ENCODE data around the gene FOLR3.

FOLR3 gene

DNA sequence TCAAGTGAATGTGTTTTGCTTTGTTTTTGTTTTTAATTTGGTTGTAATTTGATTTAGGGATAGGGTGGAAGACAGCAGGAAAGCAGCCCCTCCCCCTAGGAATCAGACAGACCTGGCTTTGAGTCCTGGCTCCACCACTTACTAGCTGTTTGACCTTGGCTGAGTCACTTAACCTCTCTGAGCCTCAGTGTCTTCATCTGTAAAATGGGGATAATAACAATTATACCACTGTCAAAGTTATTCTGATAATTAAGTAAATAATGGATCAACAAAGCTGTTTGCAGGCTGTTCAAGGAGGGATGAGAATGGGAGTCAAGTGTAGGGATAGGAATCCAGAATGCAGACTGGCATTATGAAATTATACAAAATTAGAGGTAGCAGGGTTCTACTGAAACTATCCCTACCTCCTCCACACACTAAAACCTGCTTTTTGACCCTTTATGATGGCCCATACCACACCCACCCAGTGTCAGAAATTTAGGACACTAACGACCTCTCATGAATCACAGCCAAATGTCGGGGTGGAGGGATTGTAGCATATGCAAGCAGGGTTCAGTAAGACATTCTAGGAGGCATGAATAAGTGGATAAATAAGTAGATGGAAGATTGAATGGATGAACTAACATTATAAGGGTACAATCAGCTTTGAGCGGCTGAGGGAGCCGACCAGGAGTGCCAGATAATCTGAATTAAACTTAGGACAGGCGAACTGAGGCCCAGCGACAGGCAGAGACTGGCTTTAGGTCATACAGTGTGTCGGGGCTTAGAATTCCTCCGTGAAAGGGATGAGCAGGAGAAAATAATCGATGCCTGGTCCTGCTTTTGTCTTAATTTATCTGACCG, 24.0 kb upstream of the FOLR3 start:
- Histone ChIP-seq H3K27me3 (ENCODE audit: control insufficient read depth, insufficient read depth, low read length) (no peaks in the 10 kb centered on the region), H3K36me3 (ENCODE audit: insufficient read depth, low read length) (no peaks in the 10 kb centered on the region), H3K4me3 (ENCODE audit: low read length) (peak overlapping the region; percentile 69), H3K9me3 (replicated peaks; ENCODE audit: low read length) (no peaks in the 10 kb centered on the region), H3K4me1 (ENCODE audit: control insufficient read depth, insufficient read depth, low read length) (peaks cover 18% of the 10 kb centered on the region), H3K9ac (ENCODE audit: low read depth, low read length) (peak overlapping the region; percentile 93), H3K4me2 (ENCODE audit: low read length) (peak overlapping the region; percentile 84)

DNA sequence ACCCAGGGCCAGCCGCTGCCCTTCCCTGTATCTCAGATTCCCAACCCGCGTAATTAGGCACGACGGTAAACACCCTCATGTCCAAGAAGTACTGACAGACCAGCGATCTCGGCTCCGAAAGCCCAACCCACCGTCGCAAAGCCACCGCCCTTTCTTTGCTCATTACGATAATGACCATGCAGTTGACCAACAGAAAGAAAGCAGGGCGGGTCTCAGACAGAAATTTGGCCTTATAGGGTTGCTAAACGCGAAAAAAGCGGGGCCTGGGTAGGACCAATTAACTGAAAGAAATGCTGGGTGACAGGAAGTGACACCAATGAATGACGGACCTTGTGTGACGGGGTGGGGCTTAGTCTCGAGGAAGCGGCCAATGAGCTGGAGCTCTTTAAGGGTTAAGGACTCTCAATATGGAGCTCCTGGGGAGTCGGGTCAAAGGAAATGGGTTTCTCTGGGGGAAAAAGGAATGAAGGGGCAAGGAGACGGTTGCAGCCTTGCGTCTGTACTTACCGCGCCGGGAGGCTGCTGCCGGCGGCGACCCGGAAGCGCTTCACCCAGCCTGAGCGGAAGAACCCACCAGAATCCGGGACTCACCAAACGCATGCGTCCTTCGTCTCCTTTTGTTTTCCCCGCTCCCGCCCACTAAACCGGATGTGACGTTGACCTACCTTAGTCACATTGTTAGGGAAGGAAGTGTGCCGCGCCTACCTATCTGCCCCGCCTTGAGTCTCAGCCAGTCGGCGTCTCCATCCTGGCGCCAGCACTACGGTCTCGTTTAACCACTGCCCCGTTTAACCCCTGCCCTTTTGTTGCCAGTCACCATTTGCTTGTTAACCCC, 23.2 kb upstream of the FOLR3 start, which contains the start of gene ANAPC15:
TSS of gene ANAPC15 (minus strand) at position 553 of the 835 bp plus-strand sequence. CDS start 1,419 bp downstream, outside the sequence.
- H3K4me1 ChIP-seq (ENCODE audit: control insufficient read depth, insufficient read depth, low read length), result peaks cover 18% of the 10 kb centered on the region
- peak within 1 kb of the TSS; percentile 77 for H3K4me3 ChIP-seq (ENCODE audit: low read length)
- peak within 1 kb of the TSS; percentile 84 for H3K4me2 ChIP-seq (ENCODE audit: low read length)
- H3K9ac ChIP-seq (ENCODE audit: low read depth, low read length), result peak within 1 kb of the TSS; percentile 93
- no peaks in the 10 kb centered on the region for H3K27me3 ChIP-seq (ENCODE audit: control insufficient read depth, insufficient read depth, low read length)
- H3K9me3 ChIP-seq (replicated peaks; ENCODE audit: low read length), result no peaks in the 10 kb centered on the region
- no peaks in the 10 kb centered on the region for H3K36me3 ChIP-seq (ENCODE audit: insufficient read depth, low read length)

DNA sequence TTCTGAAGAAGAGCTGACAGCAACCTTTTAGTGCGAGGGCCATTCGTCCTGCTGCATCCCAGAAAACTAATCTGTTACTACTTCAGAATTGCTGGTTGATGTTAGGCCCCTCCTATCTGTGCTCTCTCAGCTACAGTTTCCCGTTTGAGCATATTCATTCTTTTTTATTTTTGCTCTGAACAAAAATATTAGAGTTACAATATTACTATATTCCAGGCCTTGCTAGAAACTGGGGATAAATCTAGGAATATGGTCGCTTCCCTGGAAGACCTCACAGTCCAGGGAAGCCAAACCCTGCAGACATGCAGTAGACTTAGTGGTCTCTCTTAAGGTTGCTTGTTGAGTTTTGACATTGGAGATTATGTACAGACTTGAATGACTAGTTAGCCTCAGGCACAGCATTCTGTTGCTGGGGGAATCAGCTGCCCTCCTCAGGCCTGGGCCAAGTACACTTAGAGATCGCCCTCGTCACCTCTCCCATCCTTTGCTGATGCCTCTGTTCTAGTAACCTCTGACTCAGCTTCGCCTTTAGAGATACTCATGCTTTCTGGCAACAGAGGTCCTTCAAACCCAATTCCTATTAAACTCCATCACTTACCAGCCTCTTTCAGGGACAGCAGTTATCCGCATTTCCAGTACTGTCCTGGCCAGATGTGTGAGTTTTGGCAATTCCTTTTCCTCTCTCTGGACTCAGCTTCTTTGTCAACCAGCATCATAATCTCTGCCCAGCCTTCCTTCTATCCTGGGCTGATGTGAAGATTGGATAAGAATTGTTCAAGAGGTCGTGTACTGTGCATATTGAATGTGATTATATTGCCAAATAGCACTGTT, 22.3 kb upstream of the FOLR3 start:
- Histone ChIP-seq H3K9me3 (replicated peaks; ENCODE audit: low read length) (no peaks in the 10 kb centered on the region), H3K36me3 (ENCODE audit: insufficient read depth, low read length) (no peaks in the 10 kb centered on the region), H3K4me1 (ENCODE audit: control insufficient read depth, insufficient read depth, low read length) (peaks cover 18% of the 10 kb centered on the region), H3K27me3 (ENCODE audit: control insufficient read depth, insufficient read depth, low read length) (no peaks in the 10 kb centered on the region), H3K4me3 (ENCODE audit: low read length) (peak overlapping the region; percentile 77), H3K9ac (ENCODE audit: low read depth, low read length) (peak overlapping the region; percentile 93), H3K4me2 (ENCODE audit: low read length) (peak overlapping the region; percentile 81)

DNA sequence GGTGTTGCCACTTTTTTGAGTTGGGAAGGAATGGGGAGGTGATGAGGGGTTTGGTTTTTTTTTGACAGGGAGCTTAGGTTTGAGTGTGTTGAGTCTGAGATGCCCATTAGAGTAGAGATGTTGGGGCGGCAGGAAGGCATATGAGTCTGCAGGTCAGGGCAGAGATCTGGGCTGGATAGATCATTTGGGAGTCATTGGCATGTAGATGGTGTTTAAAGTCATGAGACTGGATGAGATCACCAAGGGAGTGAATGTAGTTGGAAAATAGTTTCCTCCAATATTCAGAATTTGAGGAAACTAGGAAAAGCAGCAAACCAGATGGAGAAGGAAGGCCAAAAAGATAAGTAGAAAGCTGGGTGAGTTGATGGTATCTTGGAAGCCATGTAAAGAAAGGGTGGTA, 21.0 kb upstream of the FOLR3 start:
- H3K9me3 ChIP-seq (replicated peaks; ENCODE audit: low read length), result no peaks in the 10 kb centered on the region
- H3K4me3 ChIP-seq (ENCODE audit: low read length), result no peak overlapping the region
- no peak overlapping the region for H3K9ac ChIP-seq (ENCODE audit: low read depth, low read length)
- no peaks in the 10 kb centered on the region for H3K27me3 ChIP-seq (ENCODE audit: control insufficient read depth, insufficient read depth, low read length)
- no peak overlapping the region for H3K4me2 ChIP-seq (ENCODE audit: low read length)
- H3K36me3 ChIP-seq (ENCODE audit: insufficient read depth, low read length), result no peaks in the 10 kb centered on the region
- peaks cover 18% of the 10 kb centered on the region for H3K4me1 ChIP-seq (ENCODE audit: control insufficient read depth, insufficient read depth, low read length)

DNA sequence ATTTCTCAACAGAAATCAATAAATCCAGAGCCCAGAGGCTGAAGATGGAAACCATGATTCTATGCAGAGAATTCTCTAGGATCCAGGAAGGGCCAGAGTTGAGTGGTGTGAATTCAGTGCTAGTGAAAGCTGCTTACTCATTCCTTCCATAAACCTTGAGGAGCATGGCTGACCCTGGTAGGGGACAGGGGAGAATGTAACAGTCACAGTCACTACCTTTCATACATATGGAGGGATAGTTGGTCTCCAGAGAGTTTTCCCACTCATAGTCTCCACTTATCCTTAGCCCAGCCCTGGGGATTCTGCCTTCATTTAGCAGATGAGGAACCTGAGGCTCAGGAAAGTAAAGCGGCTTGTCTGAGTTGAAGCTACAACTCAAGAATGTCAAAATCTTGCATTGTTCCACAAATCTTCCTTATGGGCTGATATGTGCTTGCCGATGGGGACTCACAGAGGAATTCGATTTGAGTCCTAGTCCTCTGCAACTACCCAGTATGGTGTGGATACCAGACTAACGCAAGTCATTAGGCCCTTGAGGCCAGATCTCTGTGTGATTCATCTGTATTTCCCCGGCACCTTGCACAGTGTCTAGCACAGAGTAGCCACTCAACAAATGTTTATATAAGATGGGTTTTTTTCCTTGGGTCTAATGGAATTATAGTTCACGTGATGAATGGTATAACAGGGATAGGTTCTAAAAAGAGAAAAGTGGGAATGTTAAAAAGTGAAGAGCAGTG, 19.3 kb upstream of the FOLR3 start:
- H3K9me3 ChIP-seq (replicated peaks; ENCODE audit: low read length), result no peaks in the 10 kb centered on the region
- H3K4me2 ChIP-seq (ENCODE audit: low read length), result no peak overlapping the region
- H3K36me3 ChIP-seq (ENCODE audit: insufficient read depth, low read length), result no peaks in the 10 kb centered on the region
- H3K4me1 ChIP-seq (ENCODE audit: control insufficient read depth, insufficient read depth, low read length), result peaks cover 18% of the 10 kb centered on the region
- H3K9ac ChIP-seq (ENCODE audit: low read depth, low read length), result no peak overlapping the region
- no peak overlapping the region for H3K4me3 ChIP-seq (ENCODE audit: low read length)
- H3K27me3 ChIP-seq (ENCODE audit: control insufficient read depth, insufficient read depth, low read length), result no peaks in the 10 kb centered on the region

DNA sequence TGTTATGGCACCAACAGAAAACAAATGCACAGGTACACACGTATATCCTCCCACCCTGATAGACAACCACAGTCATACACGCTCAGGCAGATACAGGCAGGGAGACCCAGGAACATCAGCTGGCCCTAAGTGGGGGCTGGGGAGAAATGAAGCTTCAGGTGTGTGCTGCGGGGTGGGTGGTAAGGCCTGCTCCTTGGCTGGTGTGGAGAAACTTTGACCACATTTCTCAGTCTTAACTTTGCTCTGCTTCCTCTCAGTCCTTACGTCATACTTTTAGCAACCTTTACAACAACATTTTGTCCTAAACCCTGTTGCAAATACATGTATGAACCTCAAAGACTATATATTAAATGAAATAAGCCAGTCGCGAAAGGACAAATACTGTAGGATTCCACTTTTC, 16.3 kb upstream of the FOLR3 start:
- H3K4me2 ChIP-seq (ENCODE audit: low read length), result no peak overlapping the region

DNA sequence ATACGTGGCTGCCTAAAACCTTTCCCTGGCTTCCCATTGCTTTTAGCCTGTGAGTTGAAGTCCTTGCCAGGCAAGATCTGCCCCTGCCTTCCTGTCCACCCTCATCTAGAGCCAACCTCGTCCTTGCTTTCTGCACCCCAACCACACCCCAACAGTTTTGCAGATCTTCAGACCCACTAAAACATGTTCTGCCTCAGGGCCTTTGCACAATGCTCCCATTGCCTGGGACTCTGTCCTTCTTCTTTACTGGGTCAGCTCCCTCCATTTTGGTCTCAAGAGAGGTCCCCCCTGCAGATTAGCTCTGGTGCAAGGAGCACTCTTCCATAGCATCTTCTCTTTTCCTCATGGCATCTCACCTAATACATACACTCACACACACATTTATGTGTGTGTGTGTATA, 14.6 kb upstream of the FOLR3 start:
- Histone ChIP-seq H3K36me3 (ENCODE audit: insufficient read depth, low read length) (no peaks in the 10 kb centered on the region), H3K4me1 (ENCODE audit: control insufficient read depth, insufficient read depth, low read length) (no peaks in the 10 kb centered on the region), H3K4me3 (ENCODE audit: low read length) (no peak overlapping the region)

More for the DNA sequence above, 16.3 kb upstream of the FOLR3 start:
- Histone ChIP-seq H3K27me3 (ENCODE audit: control insufficient read depth, insufficient read depth, low read length) (no peaks in the 10 kb centered on the region), H3K36me3 (ENCODE audit: insufficient read depth, low read length) (no peaks in the 10 kb centered on the region), H3K9me3 (replicated peaks; ENCODE audit: low read length) (no peaks in the 10 kb centered on the region), H3K9ac (ENCODE audit: low read depth, low read length) (no peak overlapping the region), H3K4me1 (ENCODE audit: control insufficient read depth, insufficient read depth, low read length) (no peaks in the 10 kb centered on the region), H3K4me3 (ENCODE audit: low read length) (no peak overlapping the region)

DNA sequence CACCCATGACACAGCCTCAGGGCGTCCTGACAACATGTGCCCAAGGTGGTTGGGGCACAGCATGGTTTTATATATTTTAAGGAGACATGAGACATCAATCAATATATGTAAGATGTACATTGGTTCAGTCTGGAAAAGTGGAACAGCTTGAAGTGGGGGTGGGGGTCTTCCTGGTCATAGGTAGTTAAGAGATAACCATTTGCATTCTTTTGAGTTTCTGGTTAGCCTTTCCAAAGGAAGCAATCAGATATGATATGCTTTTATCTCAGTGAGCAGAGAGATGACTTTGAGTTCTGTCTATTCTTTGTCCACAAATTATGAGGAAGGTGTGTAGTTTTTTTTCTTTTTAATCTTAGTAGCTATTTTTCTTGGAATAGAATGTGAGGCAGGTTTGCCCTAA, 12.9 kb upstream of the FOLR3 start:
- H3K27me3 ChIP-seq (ENCODE audit: control insufficient read depth, insufficient read depth, low read length), result no peaks in the 10 kb centered on the region
- no peak overlapping the region for H3K4me3 ChIP-seq (ENCODE audit: low read length)
- H3K9ac ChIP-seq (ENCODE audit: low read depth, low read length), result no peak overlapping the region
- no peaks in the 10 kb centered on the region for H3K36me3 ChIP-seq (ENCODE audit: insufficient read depth, low read length)
- no peaks in the 10 kb centered on the region for H3K4me1 ChIP-seq (ENCODE audit: control insufficient read depth, insufficient read depth, low read length)
- H3K9me3 ChIP-seq (replicated peaks; ENCODE audit: low read length), result no peaks in the 10 kb centered on the region
- H3K4me2 ChIP-seq (ENCODE audit: low read length), result no peak overlapping the region

More for the DNA sequence above, 14.6 kb upstream of the FOLR3 start:
- no peaks in the 10 kb centered on the region for H3K27me3 ChIP-seq (ENCODE audit: control insufficient read depth, insufficient read depth, low read length)
- no peak overlapping the region for H3K9ac ChIP-seq (ENCODE audit: low read depth, low read length)
- H3K9me3 ChIP-seq (replicated peaks; ENCODE audit: low read length), result no peaks in the 10 kb centered on the region
- no peak overlapping the region for H3K4me2 ChIP-seq (ENCODE audit: low read length)

DNA sequence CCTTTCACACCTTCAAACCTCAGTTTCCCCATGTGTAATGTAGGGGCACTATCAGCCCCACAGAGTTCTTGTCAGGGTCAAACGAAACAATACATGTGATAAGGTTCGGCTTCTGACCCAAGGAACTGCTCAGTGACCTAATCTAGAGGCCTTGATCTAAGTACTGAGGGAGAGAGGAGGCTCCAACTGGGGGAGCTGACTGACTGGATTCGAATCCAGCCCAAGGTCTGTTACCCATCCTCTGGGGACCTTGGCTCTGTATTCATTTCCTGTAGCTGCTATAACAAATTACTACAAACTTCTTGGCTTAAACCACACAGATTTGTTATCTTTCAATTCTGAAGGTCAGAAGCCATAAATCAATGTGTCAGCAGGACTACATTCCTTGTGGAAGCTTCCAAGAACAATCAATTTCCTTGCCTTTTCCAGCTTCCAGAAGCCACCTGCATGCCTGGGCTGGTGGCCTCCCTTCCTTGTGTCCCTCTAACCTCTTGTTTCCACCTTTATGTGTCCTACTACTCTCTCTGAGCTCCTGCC, 12.3 kb upstream of the FOLR3 start:
- Histone ChIP-seq H3K4me2 (ENCODE audit: low read length) (no peak overlapping the region), H3K9ac (ENCODE audit: low read depth, low read length) (no peak overlapping the region), H3K9me3 (replicated peaks; ENCODE audit: low read length) (no peaks in the 10 kb centered on the region), H3K4me3 (ENCODE audit: low read length) (no peak overlapping the region), H3K36me3 (ENCODE audit: insufficient read depth, low read length) (no peaks in the 10 kb centered on the region), H3K27me3 (ENCODE audit: control insufficient read depth, insufficient read depth, low read length) (no peaks in the 10 kb centered on the region), H3K4me1 (ENCODE audit: control insufficient read depth, insufficient read depth, low read length) (no peaks in the 10 kb centered on the region)

DNA sequence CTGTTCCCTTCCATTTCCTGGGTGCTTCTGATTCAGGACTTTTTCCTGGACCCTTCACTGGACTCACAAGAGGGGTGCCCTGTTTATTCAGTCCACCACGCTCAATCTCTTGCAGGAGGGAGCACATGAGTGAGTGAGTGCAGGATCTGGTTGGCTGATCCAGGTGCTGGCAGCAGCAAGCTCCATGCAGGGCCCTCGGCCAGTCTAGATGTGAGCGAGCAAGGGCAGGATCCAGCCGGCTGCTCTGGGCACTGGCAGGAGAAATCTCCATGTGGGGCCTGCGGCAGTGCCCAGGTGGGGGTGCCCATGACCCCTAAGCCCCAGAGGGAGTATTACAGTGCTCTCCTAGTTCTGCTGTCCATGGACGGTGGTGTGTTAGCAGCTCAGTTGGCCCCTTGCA, 11.5 kb upstream of the FOLR3 start:
- no peak overlapping the region for H3K4me3 ChIP-seq (ENCODE audit: low read length)
- H3K9me3 ChIP-seq (replicated peaks; ENCODE audit: low read length), result peaks cover 3% of the 10 kb centered on the region
- peaks cover 2% of the 10 kb centered on the region for H3K27me3 ChIP-seq (ENCODE audit: control insufficient read depth, insufficient read depth, low read length)
- H3K9ac ChIP-seq (ENCODE audit: low read depth, low read length), result no peak overlapping the region
- H3K4me2 ChIP-seq (ENCODE audit: low read length), result no peak overlapping the region
- H3K4me1 ChIP-seq (ENCODE audit: control insufficient read depth, insufficient read depth, low read length), result no peaks in the 10 kb centered on the region
- H3K36me3 ChIP-seq (ENCODE audit: insufficient read depth, low read length), result no peaks in the 10 kb centered on the region

Data from skeletal muscle satellite cell (primary cell).